Stimulated activated CD4-positive, alpha-beta T cell treated with anti-CD3 and anti-CD28 coated beads, TNF-alpha, amount 100 ng/mL, for 48 hours (primary cell): ENCODE results near the gene MME.
"Not testable (repeated sequence)": the region's sequence is repeated elsewhere in the genome, so short reads cannot be mapped to it uniquely, and the experiment has no call there.

Experiments used
- DNase-seq, 3 donors: peaks; one replicate each; pipeline ENCODE4 v3.0.0-alpha.2; 2020; ENCODE audit warnings: low read depth in 3 of 3

MME gene

DNA sequence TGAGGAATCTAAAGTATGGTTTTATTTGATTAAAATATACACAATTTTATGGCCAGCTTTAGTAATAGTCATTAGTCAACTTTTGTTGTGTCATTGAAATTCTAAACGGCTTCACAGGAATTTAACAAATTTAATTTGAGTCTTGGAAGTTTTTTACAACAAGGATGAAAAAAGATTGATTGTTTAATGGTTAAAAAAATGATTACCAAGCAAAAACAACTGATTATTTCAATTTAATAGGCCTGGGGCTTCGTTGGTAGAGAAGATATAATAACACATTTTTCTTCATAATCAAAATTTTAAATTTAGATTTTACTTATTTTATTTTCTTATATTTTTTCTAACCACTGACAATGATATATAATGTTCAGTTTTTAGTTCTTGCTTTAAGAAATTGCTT lies 4.4 kb downstream of the MME start:
- DNase-seq, result no peak

- no peak for DNase-seq
Observed at GRCh38 chr3:155086051-155086450, 5.9 kb downstream of the MME start.

- DNase-seq, result no peak
Observed at GRCh38 chr3:155088706-155089345, 8.7 kb downstream of the MME start.

DNA sequence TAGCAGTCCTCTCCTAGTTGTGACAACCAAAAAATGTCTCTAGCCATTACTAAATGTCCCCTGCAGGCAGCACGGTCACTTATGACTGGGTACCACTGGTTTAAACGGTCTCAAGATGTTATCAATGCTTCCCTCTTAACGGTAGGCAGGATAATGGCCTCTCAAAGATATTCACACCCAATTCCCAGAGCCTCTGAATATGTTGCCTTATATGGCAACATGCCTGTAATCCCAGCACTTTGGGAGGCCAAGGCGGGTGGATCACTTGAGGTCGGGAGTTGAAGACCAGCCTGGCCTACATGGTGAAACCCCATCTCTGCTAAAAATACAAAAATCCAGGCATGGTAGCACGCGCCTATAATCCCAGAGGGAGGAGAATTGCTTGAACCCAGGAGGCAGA lies 9.4 kb downstream of the MME start:
- DNase-seq, result no peak

- DNase-seq, result no peak
Observed at GRCh38 chr3:155093261-155093660, 13.1 kb downstream of the MME start.

DNA sequence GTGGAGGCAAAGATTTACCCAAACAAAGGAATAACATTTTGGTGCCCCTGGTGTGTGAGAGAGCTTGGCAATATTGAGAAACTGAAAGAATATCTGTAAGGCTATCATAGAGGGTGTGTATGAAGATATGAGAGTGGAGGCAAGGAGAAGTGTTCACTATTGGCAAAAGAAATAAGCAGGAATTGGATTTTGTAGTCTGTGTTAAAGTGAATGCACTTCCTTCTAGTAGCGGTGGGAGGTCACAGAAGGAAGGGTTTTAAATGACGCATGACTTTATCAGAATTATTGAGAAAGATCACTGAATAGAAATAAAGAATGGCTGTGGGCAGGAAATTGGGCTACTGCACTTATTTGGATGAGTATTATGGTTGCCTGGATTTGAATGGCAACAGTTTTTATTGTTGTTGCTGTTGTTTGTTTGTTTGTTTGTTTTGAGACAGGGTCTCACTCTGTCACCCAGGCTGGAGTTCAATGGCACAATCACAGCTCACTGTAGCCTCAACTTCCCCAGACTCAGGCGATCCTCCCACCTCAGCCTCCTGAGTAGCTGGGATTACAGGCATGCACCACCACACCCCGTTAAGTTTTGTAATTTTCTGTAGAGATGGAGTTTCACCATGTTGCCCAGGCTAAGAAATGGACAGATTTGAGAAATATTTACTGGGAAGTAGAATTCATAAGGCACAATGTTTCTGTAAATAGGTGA lies 16.3 kb downstream of the MME start:
- DNase-seq, result no peak

DNA sequence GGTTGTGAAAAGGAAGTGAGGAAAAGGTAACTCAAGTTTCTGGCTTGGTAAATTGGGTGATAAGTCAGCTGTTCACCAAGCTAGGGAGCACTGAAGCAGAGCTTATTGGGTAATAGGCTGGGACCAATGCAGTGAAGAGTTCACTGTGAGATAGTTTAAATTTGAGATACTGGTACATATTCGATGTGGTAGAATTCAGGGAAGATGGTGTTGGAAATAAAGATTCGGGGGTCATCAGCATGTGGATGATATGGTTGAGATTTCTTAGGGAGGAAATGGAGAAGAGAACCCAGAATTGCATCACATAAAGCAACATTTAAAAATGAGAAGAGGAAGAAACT lies 16.9 kb downstream of the MME start:
- no peak for DNase-seq

- no peak for DNase-seq
Observed at GRCh38 chr3:155101398-155101797, 21.3 kb downstream of the MME start.

- DNase-seq, result no peak
Observed at GRCh38 chr3:155102329-155102728, 22.2 kb downstream of the MME start.

- DNase-seq, result no peak
Observed at GRCh38 chr3:155103686-155104085, 23.6 kb downstream of the MME start.

DNA sequence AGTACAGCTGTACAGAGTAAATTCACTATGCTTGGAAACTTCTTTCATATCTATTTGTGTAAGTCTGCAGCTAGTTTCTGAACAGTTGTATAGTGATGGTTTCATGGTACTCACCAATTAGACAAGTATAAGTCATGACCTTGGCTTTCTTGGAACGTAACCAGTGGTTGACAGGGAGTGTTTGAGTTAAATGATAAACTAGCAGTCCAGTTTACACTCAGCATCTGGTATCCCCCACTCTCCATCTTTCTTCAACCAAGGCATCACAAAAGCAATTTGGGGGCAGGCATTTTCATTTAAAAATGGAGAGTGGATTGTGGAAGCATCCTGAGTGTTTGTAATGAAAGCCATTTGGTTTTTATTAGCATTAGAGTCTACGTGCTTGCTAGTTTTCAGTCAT lies 26.0 kb downstream of the MME start:
- DNase-seq, result no peak

DNA sequence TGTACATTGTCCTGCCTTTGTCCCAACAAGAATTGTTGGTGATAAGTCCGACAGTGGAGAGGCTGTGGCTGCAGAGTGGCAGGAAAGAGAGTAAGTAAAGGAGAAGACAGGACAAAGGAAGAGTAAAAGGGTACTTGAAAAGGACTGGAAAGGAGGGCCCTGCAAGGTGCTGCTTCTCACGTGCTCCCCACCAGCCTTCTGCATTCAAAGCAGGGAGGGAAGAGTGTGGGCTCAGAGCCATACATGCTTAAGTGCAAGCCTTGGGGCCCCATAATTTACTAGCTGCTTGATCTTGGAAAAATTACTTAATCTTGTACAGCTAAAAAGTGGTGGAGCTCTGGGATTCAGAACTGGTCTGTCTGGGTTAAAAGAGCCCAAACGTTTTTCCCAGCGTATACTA lies 29.9 kb downstream of the MME start:
- DNase-seq, result no peak

DNA sequence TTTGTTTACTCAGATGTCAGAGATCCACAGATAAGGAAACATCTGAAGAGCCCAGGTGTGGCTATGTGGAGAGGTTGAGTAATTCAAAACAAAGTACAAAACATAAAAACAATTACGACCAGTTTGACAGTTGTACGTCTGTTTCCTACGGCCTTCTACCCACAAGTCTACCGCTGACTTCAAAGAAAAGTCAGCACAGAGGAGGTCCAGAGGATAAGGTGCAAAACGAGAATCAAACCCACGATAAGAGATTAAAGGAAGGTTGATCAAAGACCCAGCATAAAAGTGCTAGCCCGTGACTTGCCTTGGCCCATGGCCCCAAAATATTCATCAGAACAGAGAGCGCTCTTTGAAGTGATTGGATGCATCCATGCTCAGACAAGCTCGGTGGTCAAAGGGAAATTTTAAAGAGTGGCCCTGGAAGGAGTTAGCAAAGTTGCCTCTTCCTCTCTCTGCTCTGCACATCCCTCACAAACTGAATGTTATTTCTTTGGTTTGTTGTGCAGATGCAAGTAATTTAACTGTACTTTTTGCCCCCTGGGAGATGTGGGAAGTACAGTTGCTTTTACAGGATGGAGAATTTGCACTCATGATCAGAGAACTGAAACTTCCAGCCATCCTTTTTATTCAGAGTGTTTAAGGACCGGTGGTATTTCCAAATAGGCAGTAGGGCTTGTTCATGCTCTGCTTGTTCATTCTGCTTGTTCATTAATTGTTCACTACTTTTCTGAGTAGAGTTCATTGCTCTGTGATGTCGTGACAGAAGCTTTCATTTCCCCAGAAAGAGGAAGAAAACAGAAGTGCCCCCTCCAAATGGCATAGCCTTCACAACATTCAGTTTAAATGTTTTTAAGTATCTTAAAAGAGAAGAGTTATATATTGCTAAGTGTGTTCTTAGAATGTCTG lies 31.1 kb downstream of the MME start:
- DNase-seq, result no peak

DNA sequence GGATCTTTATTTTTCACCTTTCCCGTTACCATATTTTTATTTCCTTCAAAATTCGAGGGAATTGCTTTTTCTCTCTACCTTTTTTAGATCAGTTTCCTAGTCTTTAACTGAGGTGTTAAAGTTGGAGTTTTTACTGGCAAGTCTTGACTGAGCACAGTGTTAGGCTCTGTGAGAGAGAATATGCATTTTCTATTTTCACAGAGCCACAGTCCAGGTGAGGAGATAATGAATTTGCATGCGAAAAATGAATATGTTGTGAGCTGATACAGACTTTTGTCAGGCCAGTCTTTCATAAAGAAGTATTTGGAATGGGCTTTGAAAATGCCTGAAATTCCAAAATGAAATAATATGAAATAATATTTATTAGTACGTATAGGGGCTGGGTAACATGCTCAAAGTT lies 31.9 kb downstream of the MME start:
- DNase-seq, result no peak

DNA sequence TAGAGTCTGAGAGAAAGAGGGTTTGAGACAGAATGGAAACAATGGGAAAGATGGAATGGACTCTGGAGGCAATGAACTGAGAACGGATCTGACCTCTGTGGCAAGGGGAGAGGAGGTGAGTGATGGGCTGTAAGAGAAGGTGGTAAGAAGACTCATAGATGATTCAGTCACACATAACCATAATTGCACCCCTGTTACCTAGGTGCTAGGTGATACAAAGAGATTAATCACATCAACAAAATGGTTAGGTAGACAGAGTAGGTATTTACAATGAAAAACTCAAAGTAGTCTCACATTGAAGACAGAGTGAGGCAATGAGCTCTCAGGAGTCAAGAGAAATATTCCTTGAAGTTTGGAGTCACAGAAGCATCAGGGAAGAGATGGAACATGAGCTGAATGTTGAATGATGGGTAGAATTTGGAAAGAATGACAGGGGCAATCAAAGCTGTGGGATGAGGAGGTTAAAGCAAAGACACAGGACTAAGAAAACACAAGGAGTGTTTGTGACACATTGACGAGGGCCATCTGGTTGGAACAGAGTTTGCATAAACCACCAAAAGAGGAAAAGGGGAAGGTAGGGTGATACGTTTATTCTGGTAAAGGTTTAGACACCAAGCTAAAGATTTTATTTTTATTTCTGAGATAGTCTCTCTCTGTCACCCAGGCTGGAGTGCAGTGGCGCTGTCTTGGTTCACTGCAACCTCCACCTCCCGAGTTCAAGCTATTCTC lies 32.7 kb downstream of the MME start:
- DNase-seq, result no peak

DNA sequence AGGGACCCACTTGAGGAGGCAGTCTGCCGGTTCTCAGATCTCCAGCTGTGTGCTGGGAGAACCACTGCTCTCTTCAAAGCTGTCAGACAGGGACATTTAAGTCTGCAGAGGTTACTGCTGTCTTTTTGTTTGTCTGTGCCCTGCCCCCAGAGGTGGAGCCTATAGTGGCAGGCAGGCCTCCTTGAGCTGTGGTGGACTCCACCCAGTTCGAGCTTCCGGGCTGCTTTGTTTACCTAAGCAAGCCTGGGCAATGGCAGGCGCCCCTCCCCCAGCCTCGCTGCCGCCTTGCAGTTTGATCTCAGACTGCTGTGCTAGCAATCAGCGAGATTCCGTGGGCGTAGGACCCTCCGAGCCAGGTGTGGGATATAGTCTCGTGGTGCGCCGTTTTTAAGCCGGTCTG lies 44.6 kb downstream of the MME start:
- not testable (repeated sequence) for DNase-seq

DNA sequence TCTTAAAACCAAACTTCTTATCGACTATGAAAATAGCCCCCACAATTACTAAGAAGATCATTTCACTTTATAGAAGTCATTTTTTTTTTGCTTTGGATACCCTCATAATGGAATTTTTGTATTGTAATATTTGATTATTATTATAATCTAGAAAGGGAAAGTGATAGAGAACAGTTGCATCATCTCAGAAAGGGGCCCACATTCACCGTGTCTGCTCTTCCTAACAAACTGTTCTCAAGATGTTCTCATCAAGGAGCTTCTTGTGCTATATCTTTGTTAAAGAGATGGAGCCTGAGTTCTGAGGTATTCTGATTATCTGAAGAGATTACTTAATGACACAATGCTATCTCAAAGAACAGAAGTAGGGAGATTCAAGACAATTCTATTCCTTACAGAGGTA lies 49.3 kb downstream of the MME start:
- no peak for DNase-seq

- DNase-seq, result no peak
Observed at GRCh38 chr3:155130001-155130400, 49.9 kb downstream of the MME start.

- DNase-seq, result no peak
Observed at GRCh38 chr3:155131104-155131503, 51.0 kb downstream of the MME start.

DNA sequence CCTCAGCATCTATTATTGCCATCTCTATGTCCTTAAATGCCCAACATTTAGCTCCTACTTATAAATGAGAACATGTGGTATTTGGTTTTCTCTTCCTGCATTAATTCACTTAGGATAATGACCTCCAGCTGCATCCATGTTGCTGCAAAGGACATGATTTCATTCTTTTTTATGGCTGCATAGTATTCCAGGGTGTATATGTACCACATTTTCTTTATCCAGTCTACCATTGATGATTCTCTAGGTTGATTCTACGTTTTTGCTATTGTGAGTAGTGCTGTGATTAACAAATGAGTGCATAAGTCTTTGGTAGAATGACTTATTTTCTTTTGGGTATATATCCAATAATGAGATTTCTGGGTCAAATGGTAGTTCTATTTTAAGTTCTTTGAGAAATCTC lies 54.2 kb downstream of the MME start:
- DNase-seq, result not testable (repeated sequence)

DNA sequence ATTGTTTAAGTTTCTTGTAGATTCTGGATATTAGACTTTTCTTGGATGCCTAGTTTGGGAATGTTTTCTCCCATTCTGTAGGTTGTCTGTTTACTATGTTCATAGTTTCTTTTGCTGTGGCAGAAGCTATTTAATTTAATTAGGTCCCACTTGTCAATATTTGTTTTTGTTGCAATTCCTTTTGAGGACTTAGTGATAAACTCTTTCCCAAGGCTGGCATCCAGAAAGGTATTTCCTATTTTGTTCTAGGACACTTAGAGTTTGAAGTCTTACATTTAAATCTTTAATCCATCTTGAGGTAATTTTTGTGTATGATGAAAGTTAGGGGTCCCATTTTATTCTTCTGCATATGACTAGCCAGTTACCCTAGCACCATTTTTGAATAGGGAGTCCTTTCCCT lies 54.9 kb downstream of the MME start:
- no peak for DNase-seq

DNA sequence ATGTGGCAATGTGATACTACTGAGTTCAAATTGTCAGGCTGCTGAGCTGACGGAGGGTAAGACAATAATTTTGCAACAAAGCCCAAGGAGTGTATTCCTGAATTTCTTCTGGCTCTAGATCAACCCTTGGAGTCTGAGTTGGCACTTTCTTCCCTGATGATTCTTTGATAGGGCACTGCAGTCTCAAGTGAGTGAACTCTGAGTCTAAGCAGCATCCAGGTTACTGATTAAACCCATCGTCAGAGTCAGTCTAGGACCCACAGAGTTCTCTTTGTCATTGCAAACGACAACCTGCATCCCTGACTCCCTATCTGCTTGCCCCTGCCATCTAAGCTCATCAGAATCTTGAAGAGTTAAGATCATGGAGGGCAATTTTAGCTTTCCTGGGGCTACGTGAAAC lies 58.6 kb downstream of the MME start:
- DNase-seq, result no peak
